Activated T-cell treated with anti-CD3 and anti-CD28 coated beads, Interleukin-2, amount 50 U/mL, for 72 hours (primary cell): ENCODE data around the gene CNR2. TPM values are rescaled to one million over a fixed set of nuclear protein-coding genes. Genes with fewer than 3 reads are reported as not detected.
A peak's percentile ranks its signal among the peaks of the same experiment; 100 is the strongest.
"Not testable (repeated sequence)": the region's sequence is repeated elsewhere in the genome, so short reads cannot be mapped to it uniquely, and the experiment has no call there.

Experiments
- ATAC-seq, 2 donors: fragments of 150-1000 bp; cut with Tn5 transposase; replicated peaks in 1 of 2; 2 replicates each; pipeline ENCODE4 v1.10.0; 2021; ENCODE audit warnings: moderate library complexity in 2 of 2, mild to moderate bottlenecking in 1 of 2
- DNase-seq, 2 donors: peaks; one replicate each; pipeline ENCODE4 v3.0.0; 2021 to 2022; ENCODE audit warnings: mixed read lengths in 1 of 2
- H3K27ac Mint-ChIP-seq: one replicate; pipeline ENCODE4 v1.8.0; 2022; ENCODE audit warnings: mild to moderate bottlenecking, moderate library complexity, mixed read lengths
- H3K27me3 Mint-ChIP-seq: one replicate; pipeline ENCODE4 v1.8.0; 2022; ENCODE audit warnings: low read depth, mixed read lengths
- H3K36me3 Mint-ChIP-seq, 2 donors: one replicate each; pipeline ENCODE4 v1.8.0; 2022; ENCODE audit warnings: mixed read lengths in 2 of 2, mild to moderate bottlenecking in 1 of 2; ENCODE audit not compliant: insufficient read depth in 2 of 2
- H3K4me1 Mint-ChIP-seq: one replicate; pipeline ENCODE4 v1.8.0; 2022; ENCODE audit warnings: low read depth, mixed read lengths
- H3K4me3 Mint-ChIP-seq, 2 donors: one replicate each; pipeline ENCODE4 v1.8.0; 2022; ENCODE audit warnings: mild to moderate bottlenecking in 2 of 2, mixed read lengths in 2 of 2, moderate library complexity in 2 of 2
- H3K9me3 Mint-ChIP-seq, 2 donors: one replicate each; pipeline ENCODE4 v1.8.0; 2022; ENCODE audit warnings: mixed read lengths in 2 of 2
- total RNA-seq, 2 donors: library from RNA; stranded (reverse); gene quantifications; one replicate each; pipeline ENCODE4 v1.2.3, GENCODE V29; 2022

Gene CNR2
- total RNA-seq, result under 1 TPM; 0.35 to 0.72 TPM

DNA sequence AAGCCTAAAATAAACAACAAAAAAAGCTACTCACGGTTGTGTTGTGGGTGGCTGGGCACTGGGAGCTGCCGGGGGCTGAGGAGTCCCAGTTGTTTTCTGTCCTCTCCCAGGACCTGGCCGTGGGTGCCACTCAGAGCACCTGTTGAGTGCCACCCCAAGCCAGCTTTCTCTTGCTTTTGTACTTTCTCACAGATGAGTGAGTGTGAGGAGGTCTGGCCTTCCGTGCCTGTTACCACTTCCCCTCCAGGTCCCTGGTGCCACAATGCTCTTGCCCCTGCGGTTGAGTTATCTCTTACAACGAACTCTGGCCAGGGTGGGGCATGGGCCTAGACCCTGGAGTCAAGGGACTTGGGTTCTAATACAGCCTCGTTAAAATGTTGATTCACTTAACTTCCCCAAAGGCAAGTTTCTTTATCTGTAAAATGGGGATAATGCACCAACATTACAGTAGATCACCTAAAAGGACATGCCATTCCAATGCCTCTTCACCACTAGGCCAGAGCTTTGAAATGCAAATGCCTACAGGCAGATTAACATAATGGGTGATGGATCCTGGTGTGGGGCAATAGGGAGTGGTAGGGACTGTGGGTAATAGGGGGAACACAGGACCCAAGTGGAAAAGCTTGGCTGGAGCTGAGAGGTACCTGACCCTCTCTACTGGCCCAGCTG is at the start of gene CNR2:
Gene CNR2, minus strand, starts transcription at position 151 of the 669 bp plus-strand sequence. CDS start 37,745 bp downstream, outside the sequence.
- Mint-ChIP-seq H3K9me3 (no peaks in the 10 kb centered on the region), H3K27me3 (no peaks in the 10 kb centered on the region), H3K36me3 (no peaks in the 10 kb centered on the region), H3K27ac (no peak within 1 kb of the TSS), H3K4me1 (peaks cover 63% of the 10 kb centered on the region), H3K4me3 (peak within 1 kb of the TSS; percentile 4 to 64)
- ATAC-seq (peak; percentile 8 to 42), DNase-seq (peak; percentile 24 to 28)

DNA sequence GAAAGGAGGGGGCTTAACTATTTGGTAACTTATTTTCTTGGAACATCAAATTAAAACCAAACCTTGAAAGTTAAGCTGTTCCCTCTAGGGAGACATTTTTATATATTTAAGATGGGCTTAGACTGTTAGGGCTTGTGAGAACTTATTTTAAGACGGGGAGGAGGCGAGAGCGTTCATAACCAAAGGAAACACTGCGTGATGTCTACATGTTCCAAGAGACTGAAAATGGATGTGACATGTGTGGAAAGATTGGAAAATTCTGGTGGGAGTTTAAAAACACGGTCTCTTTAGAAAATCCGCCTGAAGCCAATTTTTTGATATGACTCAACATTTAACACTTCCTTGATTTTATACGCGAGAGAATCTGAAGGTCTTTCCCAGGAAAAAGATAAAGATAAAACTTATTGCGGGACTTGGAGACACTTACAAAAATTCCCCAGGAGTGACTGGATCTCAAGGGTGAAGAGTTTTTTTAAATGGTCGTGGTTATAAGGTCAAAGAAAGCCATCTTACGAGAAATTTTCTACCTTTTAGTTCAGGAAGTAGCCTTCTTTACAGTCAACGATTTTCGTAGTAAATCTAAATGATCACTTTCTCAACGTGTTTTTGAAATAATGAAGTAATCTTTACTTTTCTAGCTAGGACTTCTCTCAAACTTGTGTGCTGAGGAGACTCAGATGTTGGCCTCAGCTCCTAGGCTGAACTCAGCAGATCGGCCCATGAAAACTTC is 47.3 kb upstream of the CNR2 start:
- peaks cover 10 to 31% of the 10 kb centered on the region in 2 donors for H3K36me3 Mint-ChIP-seq
- no peaks in the 10 kb centered on the region for H3K9me3 Mint-ChIP-seq
- H3K4me3 Mint-ChIP-seq, result peak overlapping the region; percentile 99 to 100
- H3K4me1 Mint-ChIP-seq, result peaks cover 73% of the 10 kb centered on the region
- H3K27me3 Mint-ChIP-seq, result no peaks in the 10 kb centered on the region
- ATAC-seq (no peak), DNase-seq (no peak)
- peak overlapping the region; percentile 99 for H3K27ac Mint-ChIP-seq

DNA sequence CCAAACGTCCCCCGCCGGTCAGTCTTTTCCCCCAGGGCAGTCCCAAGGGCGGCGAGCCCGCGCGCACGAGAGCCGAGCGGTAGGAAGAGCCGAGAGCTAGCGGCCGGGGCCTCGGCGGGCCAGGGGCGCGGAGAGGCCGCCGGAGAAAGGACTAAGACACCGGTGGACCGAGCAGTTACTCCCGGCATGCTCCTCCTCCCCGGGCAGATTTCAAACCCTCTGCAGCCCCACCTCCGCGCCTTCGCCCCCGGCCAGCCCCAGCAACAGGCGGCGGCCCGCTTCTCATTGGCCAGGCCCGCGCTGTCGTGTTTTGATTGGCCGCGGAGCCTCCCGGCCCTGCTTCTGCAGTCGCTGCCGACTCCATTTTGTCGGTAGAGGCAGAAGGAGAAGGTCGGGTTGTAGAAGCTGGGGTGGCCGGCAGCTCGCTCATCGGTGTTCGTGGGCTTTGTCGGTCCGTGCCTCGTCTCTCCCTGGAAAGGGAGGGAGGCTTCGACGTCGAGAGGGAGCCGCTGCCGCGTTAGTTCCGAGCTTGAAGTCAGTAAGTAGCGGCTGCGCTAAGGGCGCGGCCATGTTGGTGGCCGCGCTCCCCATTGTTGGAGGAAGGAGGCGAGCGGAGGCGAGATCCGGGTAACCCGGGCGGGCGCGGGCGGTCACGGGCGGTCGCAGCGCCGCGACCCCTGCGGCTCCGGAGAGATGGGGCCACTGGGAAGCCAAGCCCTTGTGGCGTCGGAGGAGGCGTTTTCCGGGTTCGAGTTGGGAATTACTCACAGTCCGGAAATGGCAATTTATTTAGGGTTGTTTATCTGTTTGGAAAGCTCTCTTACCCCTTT is 46.5 kb upstream of the CNR2 start, which contains the start of gene PNRC2:
Gene PNRC2, plus strand, starts transcription at position 368 of the 830 bp plus-strand sequence. CDS start 1,630 bp downstream, outside the sequence.
- Mint-ChIP-seq H3K27ac (peak within 1 kb of the TSS; percentile 99), H3K4me3 (peak within 1 kb of the TSS; percentile 99 to 100), H3K27me3 (no peaks in the 10 kb centered on the region), H3K9me3 (no peaks in the 10 kb centered on the region), H3K36me3 (peaks cover 10 to 31% of the 10 kb centered on the region in 2 donors), H3K4me1 (peaks cover 73% of the 10 kb centered on the region)
- ATAC-seq (peak; percentile 87 to 89), DNase-seq (peak; percentile 97 to 98)

DNA sequence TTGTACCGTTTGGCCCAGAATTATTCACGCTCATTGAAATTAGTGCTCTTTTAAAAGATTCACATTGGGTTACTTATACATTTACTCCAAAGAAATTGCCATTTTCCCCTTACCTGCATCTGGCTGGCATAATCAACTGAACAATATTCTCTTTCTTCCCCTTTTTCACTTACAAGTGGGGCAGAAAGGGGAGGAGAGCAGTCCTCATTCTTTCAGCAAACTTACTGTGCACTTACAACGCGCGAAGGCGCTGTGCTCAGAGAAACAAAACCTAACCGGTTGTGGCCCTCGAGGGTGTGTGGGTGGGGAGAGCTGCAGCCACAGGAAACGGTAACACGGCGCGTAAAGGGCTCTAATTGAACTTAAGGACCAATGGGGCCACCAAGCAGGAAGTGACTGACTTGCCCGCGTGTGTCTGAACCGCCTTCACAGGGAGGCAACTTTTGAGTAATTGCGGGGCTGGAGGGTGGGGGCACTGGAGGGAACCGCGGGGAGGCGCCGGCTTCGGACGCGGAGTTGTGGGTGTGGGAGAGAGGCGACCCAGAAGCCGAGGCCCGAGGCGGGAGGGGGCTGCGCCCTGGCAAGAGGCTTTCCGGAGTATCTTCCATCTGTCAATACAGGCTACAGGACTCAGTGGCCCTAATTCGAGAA is 45.8 kb upstream of the CNR2 start:
- Mint-ChIP-seq H3K9me3 (no peaks in the 10 kb centered on the region), H3K4me3 (peak overlapping the region; percentile 99 to 100), H3K36me3 (peaks cover 10 to 28% of the 10 kb centered on the region in 2 donors), H3K27ac (peak overlapping the region; percentile 99), H3K4me1 (peaks cover 69% of the 10 kb centered on the region), H3K27me3 (no peaks in the 10 kb centered on the region)
- peak; percentile 82 to 85 for ATAC-seq
- peak; percentile 93 to 96 for DNase-seq

DNA sequence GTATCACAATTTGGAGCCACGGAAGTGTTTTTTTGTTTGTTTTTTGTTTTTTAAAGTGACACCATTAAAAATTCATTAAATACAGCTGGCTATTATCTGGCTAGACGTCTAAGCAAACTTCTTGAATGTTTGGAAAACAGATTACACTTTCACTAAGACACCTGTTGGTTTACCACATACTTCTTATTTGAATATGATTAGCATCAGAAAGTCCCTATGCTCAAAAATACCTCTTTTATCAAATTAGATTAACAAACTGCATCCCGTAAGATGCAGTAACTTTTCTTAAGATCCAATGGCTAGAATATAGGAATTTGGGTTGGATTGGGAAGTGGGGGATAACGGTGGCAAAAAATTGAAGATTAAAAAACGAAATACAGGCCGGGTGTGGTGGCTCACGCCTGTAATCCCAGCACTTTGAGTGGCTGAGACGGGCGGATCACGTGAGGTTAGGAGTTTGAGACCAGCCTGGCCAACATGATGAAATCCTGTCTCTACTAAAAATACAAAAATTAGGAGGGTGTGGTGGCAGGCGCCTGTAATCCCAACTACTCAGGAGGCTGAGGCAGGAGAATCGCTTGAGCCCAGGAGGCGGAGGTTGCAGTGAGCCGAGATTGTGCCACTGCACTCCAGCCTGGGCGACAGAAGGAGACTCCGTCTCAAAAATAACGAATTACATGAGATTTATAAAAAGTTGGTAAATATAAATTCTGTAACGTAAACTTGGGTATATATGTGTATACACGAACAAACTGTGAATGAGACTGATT is 45.1 kb upstream of the CNR2 start:
- not testable (repeated sequence) for ATAC-seq, H3K9me3 Mint-ChIP-seq, DNase-seq, H3K27me3 Mint-ChIP-seq
- H3K36me3 Mint-ChIP-seq, result peaks cover 10 to 26% of the 10 kb centered on the region in 2 donors
- peak overlapping the region; percentile 99 for H3K27ac Mint-ChIP-seq
- peaks cover 66% of the 10 kb centered on the region for H3K4me1 Mint-ChIP-seq
- H3K4me3 Mint-ChIP-seq, result peak overlapping the region; percentile 99 to 100

DNA sequence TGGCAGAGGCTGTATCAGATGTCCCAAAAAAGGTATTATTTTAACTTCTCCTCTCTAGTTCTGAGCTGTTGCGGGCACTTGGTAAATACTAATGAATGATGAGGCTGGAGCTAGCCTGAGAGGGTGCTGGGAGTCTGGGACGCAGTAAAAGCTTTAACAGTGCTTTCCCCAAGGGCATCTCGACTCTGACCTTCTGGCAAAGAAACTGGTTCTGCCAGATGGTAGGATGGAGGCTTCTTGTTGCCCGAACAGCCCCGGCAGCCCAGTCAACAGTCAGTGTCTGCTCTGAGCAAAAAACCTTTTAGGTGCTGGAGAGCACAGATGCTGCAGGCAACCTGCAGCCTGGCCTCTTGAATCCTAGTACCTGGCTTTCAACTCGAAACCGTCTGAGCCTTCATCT is 43.9 kb upstream of the CNR2 start:
- peak overlapping the region; percentile 53 to 76 for H3K4me3 Mint-ChIP-seq
- ATAC-seq (no peak), DNase-seq (no peak)
- peaks cover 10 to 22% of the 10 kb centered on the region in 2 donors for H3K36me3 Mint-ChIP-seq
- H3K27ac Mint-ChIP-seq, result no peak overlapping the region
- H3K27me3 Mint-ChIP-seq, result no peaks in the 10 kb centered on the region
- H3K4me1 Mint-ChIP-seq, result peaks cover 63% of the 10 kb centered on the region
- H3K9me3 Mint-ChIP-seq, result no peaks in the 10 kb centered on the region

DNA sequence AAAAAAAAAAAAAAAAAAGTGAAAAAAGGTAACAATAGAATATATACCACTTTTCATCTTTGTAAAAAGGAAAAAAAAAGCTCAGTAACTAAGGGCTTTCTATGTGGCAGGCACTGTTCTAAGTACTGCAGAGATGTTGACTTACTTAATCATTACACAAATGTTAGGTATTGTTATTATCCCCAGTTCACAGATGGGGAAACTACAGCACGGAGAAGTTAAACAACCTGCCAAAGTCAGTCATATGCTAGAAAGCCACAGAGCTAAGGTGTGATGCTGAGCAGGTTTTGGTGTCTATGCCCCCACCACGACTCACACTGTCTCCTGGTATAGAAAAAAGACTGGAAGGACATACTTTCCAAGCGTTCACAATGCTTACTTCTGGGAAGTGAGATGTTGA is 39.9 kb upstream of the CNR2 start:
- Mint-ChIP-seq H3K4me3 (no peak overlapping the region), H3K27ac (peak overlapping the region; percentile 84), H3K4me1 (peaks cover 40% of the 10 kb centered on the region), H3K27me3 (no peaks in the 10 kb centered on the region), H3K9me3 (no peaks in the 10 kb centered on the region), H3K36me3 (no peaks in the 10 kb centered on the region)
- DNase-seq, result no peak
- ATAC-seq, result peak; percentile 58 to 62

DNA sequence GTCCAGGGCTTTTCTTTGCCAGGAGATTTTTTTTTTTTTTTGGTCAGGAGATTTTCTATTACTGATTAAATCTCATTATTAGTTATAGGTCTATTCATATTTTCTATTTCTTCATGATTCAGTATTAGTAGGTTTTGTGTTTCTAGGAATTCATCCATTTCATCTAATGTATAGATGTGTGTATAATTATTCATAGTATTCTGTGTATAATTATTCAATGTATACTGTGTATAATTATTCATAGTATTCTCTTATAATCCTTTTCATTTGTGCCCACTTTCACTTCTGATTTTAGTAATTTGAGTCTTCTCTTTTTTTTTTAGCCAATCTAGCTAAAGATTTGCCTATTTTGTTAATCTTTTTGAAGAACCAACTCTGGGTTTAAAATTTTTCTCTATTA is 34.2 kb upstream of the CNR2 start:
- peaks cover 2 to 4% of the 10 kb centered on the region in 2 donors for H3K36me3 Mint-ChIP-seq
- DNase-seq (no peak), ATAC-seq (no peak)
- H3K27me3 Mint-ChIP-seq, result peaks cover 7% of the 10 kb centered on the region
- H3K9me3 Mint-ChIP-seq, result peaks cover 0 to 2% of the 10 kb centered on the region in 2 donors
- H3K4me1 Mint-ChIP-seq, result no peaks in the 10 kb centered on the region
- H3K27ac Mint-ChIP-seq, result no peak overlapping the region
- no peak overlapping the region for H3K4me3 Mint-ChIP-seq

DNA sequence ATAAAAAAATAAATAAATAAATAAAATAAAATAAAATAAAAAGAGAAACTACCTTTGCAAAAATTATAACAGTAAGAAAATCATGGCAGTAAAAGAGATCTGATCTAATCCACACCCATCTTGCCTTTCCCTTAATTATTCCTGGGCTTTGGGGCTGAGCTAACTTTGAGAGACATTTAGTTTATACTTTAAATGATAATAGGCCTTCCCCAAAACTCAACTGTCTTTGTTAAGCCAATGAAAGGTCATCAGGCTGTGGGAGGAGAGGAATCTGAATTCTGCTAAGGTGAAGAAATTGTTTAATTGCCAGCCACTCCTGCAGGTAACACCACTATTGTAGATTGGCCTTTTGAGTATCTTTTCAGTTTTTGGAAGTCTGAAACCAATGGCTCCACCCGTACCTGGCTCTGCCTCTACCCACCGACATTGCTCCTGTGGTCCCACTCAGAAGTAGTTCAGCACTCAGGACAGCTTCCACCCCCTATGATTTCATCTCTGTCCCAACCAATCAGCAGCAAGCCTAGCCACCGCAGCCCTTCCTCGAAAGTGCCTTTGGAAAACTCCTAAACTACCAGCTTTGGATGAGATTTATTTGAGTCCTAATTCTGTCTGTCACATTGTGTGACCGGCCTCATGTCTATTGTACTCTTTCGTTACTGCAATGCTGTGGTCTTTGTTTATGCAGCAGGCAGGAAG is 23.5 kb upstream of the CNR2 start:
- Mint-ChIP-seq H3K36me3 (no peaks in the 10 kb centered on the region), H3K4me3 (no peak overlapping the region), H3K27me3 (no peaks in the 10 kb centered on the region), H3K27ac (no peak overlapping the region), H3K4me1 (no peaks in the 10 kb centered on the region), H3K9me3 (no peaks in the 10 kb centered on the region)
- DNase-seq, result no peak
- ATAC-seq, result no peak

DNA sequence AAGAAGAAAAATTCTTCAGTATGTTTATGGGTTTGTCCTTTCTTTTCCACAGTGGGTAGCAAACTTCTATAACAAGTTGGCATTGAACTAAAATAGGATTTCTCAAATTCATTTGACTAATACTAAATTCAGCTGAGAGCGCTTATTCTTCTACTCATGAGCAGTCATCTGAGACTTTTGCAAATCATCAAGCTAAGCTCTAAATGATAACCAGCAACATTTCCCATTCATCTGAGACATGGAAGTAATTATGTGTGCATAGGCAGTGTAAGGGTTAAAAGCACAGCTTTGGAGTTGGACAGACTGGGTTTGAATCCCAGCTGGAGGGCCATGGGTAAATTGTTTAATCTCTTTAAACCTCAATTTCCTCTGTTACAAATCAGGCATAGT is 18.3 kb upstream of the CNR2 start:
- H3K4me1 Mint-ChIP-seq, result no peaks in the 10 kb centered on the region
- DNase-seq, result no peak
- ATAC-seq, result no peak
- no peaks in the 10 kb centered on the region for H3K9me3 Mint-ChIP-seq
- no peak overlapping the region for H3K4me3 Mint-ChIP-seq
- H3K36me3 Mint-ChIP-seq, result no peaks in the 10 kb centered on the region
- no peaks in the 10 kb centered on the region for H3K27me3 Mint-ChIP-seq
- H3K27ac Mint-ChIP-seq, result no peak overlapping the region

DNA sequence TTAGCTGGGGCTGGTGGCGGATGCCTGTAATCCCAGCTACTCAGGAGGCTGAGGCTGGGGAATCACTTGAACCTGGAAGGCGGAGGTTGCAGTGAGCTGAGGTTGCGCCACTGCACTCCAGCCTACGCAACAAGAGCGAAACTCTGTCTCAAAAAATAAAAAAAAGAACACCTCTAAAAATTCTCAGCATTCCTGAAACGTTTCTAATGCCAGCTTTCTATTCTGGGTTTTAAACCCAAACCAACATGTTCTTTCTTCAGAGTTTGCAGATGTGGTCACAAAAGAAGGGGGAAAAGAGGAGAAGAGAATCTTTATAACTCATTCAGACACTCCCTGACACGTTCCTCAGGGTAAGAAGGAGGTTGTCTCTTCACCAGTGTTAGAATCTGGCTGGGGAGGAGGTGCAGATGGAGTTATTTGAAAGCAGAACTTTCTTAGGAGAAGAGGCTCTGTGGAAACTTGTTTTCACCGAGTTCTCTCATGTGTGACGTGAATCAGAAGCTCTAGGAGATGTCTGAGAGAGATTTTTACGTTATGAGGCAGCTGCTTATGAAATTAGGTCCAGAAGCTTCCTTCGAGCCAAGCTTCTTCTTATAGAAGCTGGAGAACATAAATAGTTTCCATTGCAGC is 17.8 kb upstream of the CNR2 start:
- Mint-ChIP-seq H3K4me1 (no peaks in the 10 kb centered on the region), H3K4me3 (no peak overlapping the region), H3K36me3 (no peaks in the 10 kb centered on the region), H3K27me3 (no peaks in the 10 kb centered on the region), H3K9me3 (no peaks in the 10 kb centered on the region), H3K27ac (no peak overlapping the region)
- ATAC-seq (no peak), DNase-seq (no peak)
